A172 (cell line): ENCODE measurements around the gene LY6G5B. TPM values are rescaled to one million over a fixed set of nuclear protein-coding genes. Genes with fewer than 3 reads are reported as not detected.
A peak's percentile ranks its signal among the peaks of the same experiment; 100 is the strongest.
"Not testable (repeated sequence)": the region's sequence is repeated elsewhere in the genome, so short reads cannot be mapped to it uniquely, and the experiment has no call there.

Experiments
- DNase-seq: peaks from one replicate; pipeline ENCODE4 v3.0.0-alpha.2; 2015; ENCODE audit warnings: low spot score
- total RNA-seq: library from RNA; depleted of rRNA; stranded (reverse); fragments of >200 nt; shearing (Covaris generic); gene quantifications from 2 replicates; pipeline ENCODE4 v1.2.3, GENCODE V29; 2014

LY6G5B gene
- total RNA-seq, 1 experiment from 2014 or later, result 1.2 TPM

GRCh38 chr6:31691078-31691463 is 21.3 kb downstream of the LY6G5B start:
- DNase-seq, result no peak

- no peak for DNase-seq
Observed at GRCh38 chr6:31691564-31692108, 21.9 kb downstream of the LY6G5B start.

- DNase-seq, result no peak
Observed at GRCh38 chr6:31692353-31692752, 22.6 kb downstream of the LY6G5B start.

GRCh38 chr6:31692886-31693285 is 23.1 kb downstream of the LY6G5B start:
- no peak for DNase-seq

GRCh38 chr6:31693535-31693934 is 23.8 kb downstream of the LY6G5B start:
- DNase-seq, result no peak

- DNase-seq, result no peak
Observed at GRCh38 chr6:31697555-31697954, 27.8 kb downstream of the LY6G5B start.

- DNase-seq, result no peak
Observed at GRCh38 chr6:31700740-31701401, 31.1 kb downstream of the LY6G5B start.

GRCh38 chr6:31701666-31702404 is 32.1 kb downstream of the LY6G5B start:
- no peak for DNase-seq

- DNase-seq, result no peak
Observed at GRCh38 chr6:31702405-31702818, 32.6 kb downstream of the LY6G5B start.

- DNase-seq, result peak; percentile 93
Observed at GRCh38 chr6:31702819-31703716, 33.3 kb downstream of the LY6G5B start, which contains the start of gene ABHD16A. TSS of gene ABHD16A (minus strand) at chr6:31703324. CDS start at chr6:31703281, 43 bp downstream.

- DNase-seq, result no peak
Observed at GRCh38 chr6:31705931-31706330, 36.2 kb downstream of the LY6G5B start.

- DNase-seq, result no peak
Observed at GRCh38 chr6:31706599-31706998, 36.8 kb downstream of the LY6G5B start, which contains the start of gene LY6G6F. TSS of gene LY6G6F (plus strand) at chr6:31706866. CDS start at chr6:31706907, 41 bp downstream.

- DNase-seq, result no peak
Observed at GRCh38 chr6:31707701-31708100, 37.9 kb downstream of the LY6G5B start.

- DNase-seq, result no peak
Observed at GRCh38 chr6:31708224-31708623, 38.4 kb downstream of the LY6G5B start.

- DNase-seq, result not testable (repeated sequence)
Observed at GRCh38 chr6:31709157-31709556, 39.4 kb downstream of the LY6G5B start.

- no peak for DNase-seq
Observed at GRCh38 chr6:31710523-31711219, 40.9 kb downstream of the LY6G5B start.

GRCh38 chr6:31711233-31711632 is 41.5 kb downstream of the LY6G5B start:
- no peak for DNase-seq

GRCh38 chr6:31712296-31712695 is 42.5 kb downstream of the LY6G5B start:
- no peak for DNase-seq

GRCh38 chr6:31713465-31713864 is 43.7 kb downstream of the LY6G5B start:
- DNase-seq, result no peak

GRCh38 chr6:31713991-31714684 is 44.4 kb downstream of the LY6G5B start:
- DNase-seq, result no peak
